BE2C (cell line): ENCODE results near the gene CTDP1.

Experiments used
- DNase-seq: peaks from one replicate; pipeline ENCODE4 v3.0.0-alpha.2; 2020
- H3K27me3 ChIP-seq: fragments of 250-450 bp; sonication (Bioruptor Pico); 2 replicates; pipeline ENCODE4 v1.5.1; 2020; ENCODE audit warnings: mild to moderate bottlenecking
- H3K36me3 ChIP-seq: fragments of 250-450 bp; sonication (Bioruptor Pico); 2 replicates; pipeline ENCODE4 v1.5.1; 2020; ENCODE audit warnings: mild to moderate bottlenecking
- H3K4me1 ChIP-seq: fragments of 250-450 bp; sonication (Bioruptor Pico); 2 replicates; pipeline ENCODE4 v1.5.1; 2020
- H3K4me3 ChIP-seq: 2 replicates; pipeline ENCODE4 v1.5.1; 2011; ENCODE audit warnings: low read depth, low read length
- H3K9me3 ChIP-seq: fragments of 250-450 bp; sonication (Bioruptor Pico); 2 replicates; pipeline ENCODE4 v1.5.1; 2020
- TF ChIP-seq, protein P1 (sequence below): IDR thresholded peaks from 2 replicates; pipeline ENCODE4 v1.5.1; 2012; ENCODE audit warnings: mild to moderate bottlenecking, low read depth, low read length

The CTDP1 gene

GRCh38 chr18:79733135-79733701 is 53.6 kb downstream of the CTDP1 start:
- Histone ChIP-seq H3K27me3 (no peaks in the 10 kb centered on the region), H3K4me3 (no peak overlapping the region), H3K36me3 (peaks cover 12% of the 10 kb centered on the region), H3K4me1 (no peaks in the 10 kb centered on the region), H3K9me3 (no peaks in the 10 kb centered on the region)
- TF ChIP-seq, protein P1, sequence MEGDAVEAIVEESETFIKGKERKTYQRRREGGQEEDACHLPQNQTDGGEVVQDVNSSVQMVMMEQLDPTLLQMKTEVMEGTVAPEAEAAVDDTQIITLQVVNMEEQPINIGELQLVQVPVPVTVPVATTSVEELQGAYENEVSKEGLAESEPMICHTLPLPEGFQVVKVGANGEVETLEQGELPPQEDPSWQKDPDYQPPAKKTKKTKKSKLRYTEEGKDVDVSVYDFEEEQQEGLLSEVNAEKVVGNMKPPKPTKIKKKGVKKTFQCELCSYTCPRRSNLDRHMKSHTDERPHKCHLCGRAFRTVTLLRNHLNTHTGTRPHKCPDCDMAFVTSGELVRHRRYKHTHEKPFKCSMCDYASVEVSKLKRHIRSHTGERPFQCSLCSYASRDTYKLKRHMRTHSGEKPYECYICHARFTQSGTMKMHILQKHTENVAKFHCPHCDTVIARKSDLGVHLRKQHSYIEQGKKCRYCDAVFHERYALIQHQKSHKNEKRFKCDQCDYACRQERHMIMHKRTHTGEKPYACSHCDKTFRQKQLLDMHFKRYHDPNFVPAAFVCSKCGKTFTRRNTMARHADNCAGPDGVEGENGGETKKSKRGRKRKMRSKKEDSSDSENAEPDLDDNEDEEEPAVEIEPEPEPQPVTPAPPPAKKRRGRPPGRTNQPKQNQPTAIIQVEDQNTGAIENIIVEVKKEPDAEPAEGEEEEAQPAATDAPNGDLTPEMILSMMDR, result no peak
- no peak for DNase-seq

- Histone ChIP-seq H3K36me3 (peaks cover 8% of the 10 kb centered on the region), H3K4me3 (no peak overlapping the region), H3K27me3 (no peaks in the 10 kb centered on the region), H3K9me3 (no peaks in the 10 kb centered on the region), H3K4me1 (no peaks in the 10 kb centered on the region)
- no peak for DNase-seq
- TF ChIP-seq, protein P1, result no peak
These were observed 54.6 kb downstream of the CTDP1 start for GRCh38 chr18:79733986-79734770.

- H3K4me3 ChIP-seq, result no peak overlapping the region
- peaks cover 7% of the 10 kb centered on the region for H3K36me3 ChIP-seq
These were observed 55.7 kb downstream of the CTDP1 start for GRCh38 chr18:79735071-79735980.

DNA sequence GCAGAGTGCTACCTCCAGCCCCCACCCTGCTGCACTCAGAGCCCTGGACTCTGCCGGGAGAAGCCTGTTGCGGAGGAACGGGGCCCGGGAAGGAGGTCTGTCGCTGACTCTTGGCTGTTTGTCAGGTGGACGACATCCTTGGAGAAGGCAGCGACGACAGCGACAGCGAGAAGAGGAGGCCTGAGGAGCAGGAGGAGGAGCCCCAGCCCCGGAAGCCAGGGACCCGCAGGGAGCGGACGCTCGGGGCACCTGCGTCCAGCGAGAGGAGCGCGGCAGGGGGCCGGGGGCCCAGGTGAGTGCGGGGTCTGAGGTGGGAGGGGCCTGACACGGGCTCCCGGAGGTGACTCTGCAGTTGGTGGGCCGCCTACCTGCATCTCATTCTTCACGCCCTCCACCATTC is 56.6 kb downstream of the CTDP1 start:
- no peaks in the 10 kb centered on the region for H3K4me1 ChIP-seq
- peaks cover 7% of the 10 kb centered on the region for H3K36me3 ChIP-seq
- H3K9me3 ChIP-seq, result no peaks in the 10 kb centered on the region
- no peaks in the 10 kb centered on the region for H3K27me3 ChIP-seq
- H3K4me3 ChIP-seq, result no peak overlapping the region
- TF ChIP-seq, protein P1, result no peak
- no peak for DNase-seq

More at GRCh38 chr18:79735071-79735980, 55.7 kb downstream of the CTDP1 start:
- H3K9me3 ChIP-seq, result no peaks in the 10 kb centered on the region
- DNase-seq, result no peak
- H3K4me1 ChIP-seq, result no peaks in the 10 kb centered on the region
- no peaks in the 10 kb centered on the region for H3K27me3 ChIP-seq
- TF ChIP-seq, protein P1, result no peak

- TF ChIP-seq, protein P1, result no peak
- peaks cover 1% of the 10 kb centered on the region for H3K36me3 ChIP-seq
These were observed 57.2 kb downstream of the CTDP1 start for GRCh38 chr18:79736846-79737245.

More at GRCh38 chr18:79736846-79737245, 57.2 kb downstream of the CTDP1 start:
- H3K27me3 ChIP-seq, result no peaks in the 10 kb centered on the region
- H3K9me3 ChIP-seq, result no peaks in the 10 kb centered on the region
- no peak overlapping the region for H3K4me3 ChIP-seq
- no peak for DNase-seq
- H3K4me1 ChIP-seq, result no peaks in the 10 kb centered on the region
